Upper lobe of left lung (tissue), 6 donors: ENCODE data around the gene ETS1. TPM values are rescaled to one million over a fixed set of nuclear protein-coding genes. Genes with fewer than 3 reads are reported as not detected.
A peak's percentile ranks its signal among the peaks of the same experiment; 100 is the strongest.

Experiments used
- ATAC-seq, 2 donors: fragments of 200-7000 bp; cut with Tn5 transposase; one replicate each; pipeline ENCODE4 v1.9.1; 2022; ENCODE audit warnings: mild to moderate bottlenecking in 2 of 2, moderate library complexity in 2 of 2; ENCODE audit not compliant: low FRiP score in 2 of 2
- DNase-seq, 2 donors: peaks; one replicate each; pipeline ENCODE4 v3.0.0-alpha.2; 2019 to 2020
- H3K27ac ChIP-seq, 4 donors: fragments of 200-600 bp; sonication (generic); one replicate each; pipeline ENCODE4 v1.5.1; 2016 to 2019
- H3K27me3 ChIP-seq, 4 donors: fragments of 200-600 bp; sonication (generic); one replicate each; pipeline ENCODE4 v1.5.1; 2017 to 2019
- H3K36me3 ChIP-seq, 4 donors: fragments of 200-600 bp; sonication (generic); one replicate each; pipeline ENCODE4 v1.5.1; 2016 to 2019
- H3K4me1 ChIP-seq, 4 donors: fragments of 200-600 bp; sonication (generic); one replicate each; pipeline ENCODE4 v1.5.1; 2018 to 2019
- H3K4me3 ChIP-seq, 4 donors: fragments of 200-600 bp; sonication (generic); one replicate each; pipeline ENCODE4 v1.5.1; 2017 to 2019; ENCODE audit warnings: mild to moderate bottlenecking in 2 of 4, moderate library complexity in 1 of 4
- H3K9me3 ChIP-seq, 4 donors: fragments of 200-600 bp; sonication (generic); one replicate each; pipeline ENCODE4 v1.5.1; 2018 to 2019
- EP300 ChIP-seq, 4 donors: sonication (generic); formaldehyde crosslinking; IDR thresholded peaks; one replicate each; pipeline ENCODE4 v1.5.1; 2017; ENCODE audit warnings: antibody characterized with exemption in 4 of 4, control low read depth in 2 of 4
- POLR2A ChIP-seq, 4 donors: fragments of 450-650 bp; IDR thresholded peaks; one replicate each; pipeline ENCODE4 v1.5.1; 2016 to 2017; ENCODE audit warnings: antibody characterized with exemption in 4 of 4, mild to moderate bottlenecking in 2 of 4
- POLR2AphosphoS5 ChIP-seq, 2 donors: sonication (generic); formaldehyde crosslinking; IDR thresholded peaks; one replicate each; pipeline ENCODE4 v1.5.1; 2017; ENCODE audit warnings: antibody characterized with exemption in 2 of 2
- WGBS, 2 donors: methylation state at CpG; one replicate each; pipeline ENCODE4 v1.1.5; 2017 to 2018; 5-methylcytosine and 5-hydroxymethylcytosine counted together
- total RNA-seq, 6 donors: library from RNA; depleted of rRNA in 4 of 6; stranded (reverse); fragments of >200 nt in 4 of 6; gene quantifications; one replicate each; pipeline versions ENCODE4 v1.1.0 to v1.2.1, GENCODE V29; 2016 to 2021
- TF ChIP-seq, protein P1 (sequence below), 6 experiments: fragments of 450-650 bp in 4 of 6; fragments of 200-600 bp in 2 of 6; sonication (generic) in 2 of 6; IDR thresholded peaks; one replicate each; pipeline ENCODE4 v1.5.1; 2016 to 2019; ENCODE audit warnings: antibody characterized with exemption in 6 of 6
- donor health status: DM: no; HTN: no; CAD: no; lungs with moderate emphysema.
- donor health status: DM: no; HTN: yes; CAD: no; lungs with severe emphysema.

The ETS1 gene
- total RNA-seq, 6 donors from 2014 or later = 29.3 to 107 (median 79.0) TPM

DNA sequence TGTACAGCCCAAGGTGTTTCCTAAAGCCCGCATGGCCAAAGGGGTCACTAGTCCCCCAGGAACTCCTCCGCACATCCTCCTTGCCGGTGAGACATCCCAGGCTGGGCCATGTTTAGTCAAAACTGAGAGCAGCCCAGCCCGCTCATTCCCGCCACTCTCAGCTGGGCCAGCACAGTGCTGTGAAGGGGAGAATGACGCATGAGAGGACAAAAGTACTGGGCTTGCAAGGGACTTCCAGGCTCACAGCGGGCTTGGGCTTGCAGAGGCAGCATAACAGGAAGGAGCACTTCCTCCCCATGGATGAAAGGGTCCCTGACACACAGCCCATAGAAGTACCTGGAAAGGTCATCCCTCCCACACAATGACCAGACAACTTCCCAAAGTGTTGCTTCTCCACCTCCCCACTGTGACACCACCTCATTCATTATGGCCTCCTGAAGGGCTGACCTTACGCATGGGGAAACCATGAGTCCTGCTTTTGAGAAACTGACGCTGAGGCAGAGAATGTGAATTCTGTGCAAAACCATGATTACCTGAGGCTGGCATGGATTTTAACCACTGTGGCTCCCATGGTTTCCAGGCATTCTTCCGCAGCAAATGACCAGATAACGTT is 19.1 kb downstream of the ETS1 start:
- H3K27ac ChIP-seq = peak overlapping the region; percentile 15 to 53 (median 36)
- no peak overlapping the region for H3K4me3 ChIP-seq
- H3K9me3 ChIP-seq = no peaks in the 10 kb centered on the region
- WGBS, 2 donors = 72 to 77% methylated on average over 6 to 11 of the region's 11 CpGs
- H3K27me3 ChIP-seq = no peaks in the 10 kb centered on the region
- H3K4me1 ChIP-seq = peaks cover 10 to 24% (median 17%) of the 10 kb centered on the region in 4 donors
- H3K36me3 ChIP-seq = no peaks in the 10 kb centered on the region
- peak in 1 of 2 donors; percentile 18 for DNase-seq
- TF ChIP-seq POLR2AphosphoS5 (IDR thresholded peaks at IDR 0.05) = peak; percentile 20 to 22
- peak in 1 of 4 donors; percentile 15 for TF ChIP-seq EP300 (IDR thresholded peaks at IDR 0.05)
- no peak for TF ChIP-seq POLR2A (IDR thresholded peaks at IDR 0.05)
- ATAC-seq = peak in 1 of 2 donors; percentile 64

DNA sequence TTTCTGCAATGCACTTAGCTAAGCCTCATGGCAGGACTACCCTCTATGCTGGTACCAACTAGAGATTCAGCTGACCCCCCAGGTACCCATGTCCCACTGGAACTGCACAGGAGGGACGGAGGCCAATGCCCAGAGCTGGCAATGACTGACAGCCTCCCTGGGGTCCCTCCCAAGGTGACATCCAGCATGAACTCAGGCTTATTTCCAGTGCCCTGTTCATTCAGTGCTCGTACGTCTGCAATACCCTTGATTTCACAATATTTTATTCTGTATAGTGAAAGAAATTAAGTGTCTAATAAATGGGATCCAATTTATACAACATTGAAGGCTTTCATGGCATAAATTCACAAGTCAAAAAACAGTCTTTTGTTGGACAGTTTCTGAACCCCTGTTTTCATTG is 20.2 kb downstream of the ETS1 start:
- peaks cover 10 to 24% (median 17%) of the 10 kb centered on the region in 4 donors for H3K4me1 ChIP-seq
- no peaks in the 10 kb centered on the region for H3K9me3 ChIP-seq
- DNase-seq (no peak), ATAC-seq (no peak)
- H3K36me3 ChIP-seq = no peaks in the 10 kb centered on the region
- peak overlapping the region in 1 of 4 donors; percentile 56 for H3K27ac ChIP-seq
- WGBS, 2 donors = 71 to 72% methylated on average over 3 of the region's 3 CpGs
- H3K4me3 ChIP-seq = no peak overlapping the region
- TF ChIP-seq POLR2A (IDR thresholded peaks at IDR 0.05) (no peak), POLR2AphosphoS5 (IDR thresholded peaks at IDR 0.05) (no peak), EP300 (IDR thresholded peaks at IDR 0.05) (no peak)
- TF ChIP-seq, protein P1, sequence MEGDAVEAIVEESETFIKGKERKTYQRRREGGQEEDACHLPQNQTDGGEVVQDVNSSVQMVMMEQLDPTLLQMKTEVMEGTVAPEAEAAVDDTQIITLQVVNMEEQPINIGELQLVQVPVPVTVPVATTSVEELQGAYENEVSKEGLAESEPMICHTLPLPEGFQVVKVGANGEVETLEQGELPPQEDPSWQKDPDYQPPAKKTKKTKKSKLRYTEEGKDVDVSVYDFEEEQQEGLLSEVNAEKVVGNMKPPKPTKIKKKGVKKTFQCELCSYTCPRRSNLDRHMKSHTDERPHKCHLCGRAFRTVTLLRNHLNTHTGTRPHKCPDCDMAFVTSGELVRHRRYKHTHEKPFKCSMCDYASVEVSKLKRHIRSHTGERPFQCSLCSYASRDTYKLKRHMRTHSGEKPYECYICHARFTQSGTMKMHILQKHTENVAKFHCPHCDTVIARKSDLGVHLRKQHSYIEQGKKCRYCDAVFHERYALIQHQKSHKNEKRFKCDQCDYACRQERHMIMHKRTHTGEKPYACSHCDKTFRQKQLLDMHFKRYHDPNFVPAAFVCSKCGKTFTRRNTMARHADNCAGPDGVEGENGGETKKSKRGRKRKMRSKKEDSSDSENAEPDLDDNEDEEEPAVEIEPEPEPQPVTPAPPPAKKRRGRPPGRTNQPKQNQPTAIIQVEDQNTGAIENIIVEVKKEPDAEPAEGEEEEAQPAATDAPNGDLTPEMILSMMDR (IDR thresholded peaks at IDR 0.05) = no peak
- H3K27me3 ChIP-seq = no peaks in the 10 kb centered on the region

DNA sequence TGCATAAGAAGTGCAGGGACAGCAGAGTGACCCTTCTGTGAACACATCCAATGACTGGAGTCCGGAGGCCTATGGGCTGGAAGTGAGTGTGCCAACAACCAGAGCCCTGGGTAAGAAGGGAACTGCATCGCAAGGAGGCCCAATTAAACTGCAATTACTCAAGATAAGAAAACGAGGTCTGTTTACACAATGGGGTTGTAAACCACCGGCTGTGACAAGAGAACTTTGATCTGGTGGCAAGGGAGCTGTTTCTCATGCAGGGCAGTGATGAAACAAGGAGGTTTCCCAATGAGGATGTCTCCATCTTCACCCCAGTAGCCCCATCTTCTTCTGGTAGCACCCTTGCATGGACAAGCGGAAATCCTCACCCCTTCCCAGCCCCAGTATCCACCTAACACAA is 21.5 kb downstream of the ETS1 start:
- Histone ChIP-seq H3K27me3 (no peaks in the 10 kb centered on the region), H3K9me3 (no peaks in the 10 kb centered on the region), H3K27ac (peak overlapping the region in 2 of 4 donors; percentile 24 to 57), H3K4me3 (no peak overlapping the region), H3K36me3 (no peaks in the 10 kb centered on the region), H3K4me1 (peaks cover 10 to 24% (median 17%) of the 10 kb centered on the region in 4 donors)
- no peak for DNase-seq
- WGBS, 2 donors = 23 to 40% methylated on average over 5 of the region's 5 CpGs
- ATAC-seq = no peak
- TF ChIP-seq, protein P1 (IDR thresholded peaks at IDR 0.05) = no peak
- TF ChIP-seq POLR2AphosphoS5 (IDR thresholded peaks at IDR 0.05) = peak in 1 of 2 donors; percentile 20

DNA sequence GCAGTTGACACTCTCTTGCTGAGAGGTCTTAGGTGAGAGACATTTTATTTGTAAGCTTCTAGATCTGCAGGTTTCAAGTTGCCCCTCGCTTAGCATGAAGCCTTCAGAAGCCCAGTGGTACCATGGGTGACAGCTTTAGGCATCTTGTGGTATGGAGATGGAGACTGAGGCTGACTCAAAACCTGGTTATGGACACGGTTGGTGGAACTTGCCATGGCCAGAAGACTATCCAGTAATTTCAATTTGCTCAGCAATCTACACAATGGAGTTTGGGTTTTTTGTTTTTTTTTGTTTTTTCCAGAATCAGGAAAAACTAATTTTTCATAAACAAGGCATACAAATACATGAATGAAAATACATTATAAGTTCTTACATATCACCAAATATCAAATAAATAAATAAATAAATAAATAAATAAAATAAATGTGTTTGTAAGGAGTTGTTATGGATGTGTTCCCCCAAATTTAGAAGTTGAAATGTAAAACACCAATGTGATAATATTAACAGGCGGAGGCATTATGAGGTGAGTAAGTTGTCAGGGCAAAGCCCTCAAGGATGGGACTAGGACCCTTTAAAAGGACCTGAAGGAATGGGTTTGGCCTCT is 22.6 kb downstream of the ETS1 start:
- H3K36me3 ChIP-seq = no peaks in the 10 kb centered on the region
- ATAC-seq = no peak
- TF ChIP-seq, protein P1 (IDR thresholded peaks at IDR 0.05) = no peak
- TF ChIP-seq POLR2A (IDR thresholded peaks at IDR 0.05) = no peak
- no peak for TF ChIP-seq POLR2AphosphoS5 (IDR thresholded peaks at IDR 0.05)
- no peak for TF ChIP-seq EP300 (IDR thresholded peaks at IDR 0.05)
- 89 to 95% methylated on average over 3 of the region's 3 CpGs for WGBS, 2 donors
- no peak for DNase-seq
- no peak overlapping the region for H3K4me3 ChIP-seq
- no peaks in the 10 kb centered on the region for H3K9me3 ChIP-seq
- peaks cover 10 to 24% (median 17%) of the 10 kb centered on the region in 4 donors for H3K4me1 ChIP-seq
- H3K27me3 ChIP-seq = no peaks in the 10 kb centered on the region
- H3K27ac ChIP-seq = peak overlapping the region in 2 of 4 donors; percentile 17 to 20

DNA sequence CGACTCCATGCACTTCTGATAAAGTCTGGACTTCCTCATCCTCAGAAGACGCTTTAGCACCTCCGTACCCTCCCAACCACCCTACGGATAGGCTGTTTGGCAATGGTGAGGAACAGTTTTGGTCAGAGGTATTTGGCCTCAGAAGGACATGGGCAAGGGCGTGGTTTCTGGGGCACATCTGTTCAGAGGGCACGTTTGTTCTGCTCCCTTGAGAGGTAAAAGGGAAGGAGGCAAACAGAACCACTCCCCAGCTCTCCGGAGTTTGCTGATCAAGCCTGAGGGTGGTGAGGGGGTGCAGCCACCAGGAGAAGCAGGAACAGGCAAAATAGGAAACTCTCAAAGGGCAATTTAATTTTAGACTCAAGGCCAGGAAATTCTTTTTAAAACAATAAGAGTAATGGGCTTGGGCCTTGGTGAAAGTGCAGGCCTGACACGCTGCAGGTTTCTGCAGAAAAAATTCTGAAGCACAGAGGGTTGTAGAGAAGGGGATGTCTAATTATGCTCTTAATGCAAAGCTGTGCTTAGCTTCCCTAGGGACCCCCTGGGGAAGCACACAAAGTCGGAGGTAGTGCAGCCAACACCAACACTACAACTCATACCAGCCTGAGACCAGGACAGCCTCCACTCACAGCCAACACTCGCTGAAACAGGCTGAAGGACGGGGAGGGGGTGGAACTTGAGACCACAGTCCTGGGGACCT is 23.3 kb downstream of the ETS1 start:
- TF ChIP-seq EP300 (IDR thresholded peaks at IDR 0.05) (no peak), POLR2AphosphoS5 (IDR thresholded peaks at IDR 0.05) (no peak), POLR2A (IDR thresholded peaks at IDR 0.05) (no peak)
- TF ChIP-seq, protein P1 (IDR thresholded peaks at IDR 0.05) = no peak
- ATAC-seq (no peak), DNase-seq (no peak)
- Histone ChIP-seq H3K27ac (peak overlapping the region in 3 of 4 donors; percentile 17 to 23 (median 20)), H3K27me3 (no peaks in the 10 kb centered on the region), H3K4me1 (peaks cover 10 to 24% (median 17%) of the 10 kb centered on the region in 4 donors), H3K36me3 (no peaks in the 10 kb centered on the region), H3K4me3 (no peak overlapping the region), H3K9me3 (no peaks in the 10 kb centered on the region)
- WGBS, 2 donors = 57 to 67% methylated on average over 11 of the region's 11 CpGs
